KMS-11 (cell line): ENCODE data around the gene LETM1.

Experiments
- H2AFZ ChIP-seq: fragments of 200-600 bp; sonication (generic); 2 replicates; pipeline ENCODE4 v1.6.1; 2016; ENCODE audit warnings: antibody characterized with exemption, mixed run types, low read depth
- H3K27ac ChIP-seq: fragments of 200-600 bp; sonication (generic); 2 replicates; pipeline ENCODE4 v1.6.1; 2016; ENCODE audit warnings: mild to moderate bottlenecking, mixed run types
- H3K27me3 ChIP-seq: fragments of 200-600 bp; sonication (generic); 2 replicates; pipeline ENCODE4 v1.6.1; 2017; ENCODE audit warnings: mild to moderate bottlenecking, low read depth, mixed run types, moderate library complexity; ENCODE audit not compliant: insufficient read depth
- H3K36me3 ChIP-seq: fragments of 200-600 bp; sonication (generic); 2 replicates; pipeline ENCODE4 v1.6.1; 2017; ENCODE audit warnings: mild to moderate bottlenecking, mixed run types; ENCODE audit not compliant: insufficient read depth
- H3K4me1 ChIP-seq: fragments of 200-600 bp; sonication (generic); 2 replicates; pipeline ENCODE4 v1.6.1; 2016; ENCODE audit warnings: mild to moderate bottlenecking, low read depth, mixed run types; ENCODE audit not compliant: poor library complexity, severe bottlenecking
- H3K4me2 ChIP-seq: fragments of 200-600 bp; sonication (generic); 2 replicates; pipeline ENCODE4 v1.7.0; 2016; ENCODE audit warnings: mild to moderate bottlenecking, mixed run types
- H3K4me3 ChIP-seq: fragments of 200-600 bp; sonication (generic); IDR thresholded peaks from 2 replicates; pipeline ENCODE4 v1.6.1; 2017; ENCODE audit warnings: low read depth, low read length, mixed read lengths; ENCODE audit not compliant: insufficient read depth
- H3K79me2 ChIP-seq: fragments of 200-600 bp; sonication (generic); 2 replicates; pipeline ENCODE4 v1.6.1; 2016; ENCODE audit warnings: low read depth, mixed run types; ENCODE audit not compliant: insufficient read depth
- H3K9ac ChIP-seq: fragments of 200-600 bp; sonication (generic); 2 replicates; pipeline ENCODE4 v1.6.1; 2016; ENCODE audit warnings: mild to moderate bottlenecking, mixed run types
- H4K20me1 ChIP-seq: fragments of 200-600 bp; sonication (generic); 2 replicates; pipeline ENCODE4 v1.6.1; 2016; ENCODE audit warnings: mild to moderate bottlenecking, mixed run types; ENCODE audit not compliant: insufficient read depth
- CTCF ChIP-seq: fragments of 200-600 bp; sonication (generic); conservative IDR thresholded peaks from 2 replicates; pipeline ENCODE4 v1.6.1; 2017; ENCODE audit warnings: low read depth, mild to moderate bottlenecking, antibody characterized with exemption, low read length, moderate library complexity, mixed read lengths

The LETM1 gene

GRCh38 chr4:1795299-1796195 lies 60.4 kb downstream of the LETM1 start:
- no peak for TF ChIP-seq CTCF
- H3K27me3 ChIP-seq, result peaks cover 6% of the 10 kb centered on the region
- no peaks in the 10 kb centered on the region for H4K20me1 ChIP-seq
- H3K4me1 ChIP-seq, result peaks cover 3% of the 10 kb centered on the region
- H3K27ac ChIP-seq, result peak overlapping the region; percentile 98
- H3K4me2 ChIP-seq, result peak overlapping the region; percentile 51
- H2AFZ ChIP-seq, result no peak overlapping the region
- H3K9ac ChIP-seq, result peak overlapping the region; percentile 96
- H3K79me2 ChIP-seq, result peaks cover 26% of the 10 kb centered on the region; the same call in 1 of the 2 replicates
- H3K4me3 ChIP-seq, result no peak overlapping the region
- H3K36me3 ChIP-seq, result peaks cover 3% of the 10 kb centered on the region; the same call in 1 of the 2 replicates

- H3K4me3 ChIP-seq, result no peak overlapping the region
These were observed 61.1 kb downstream of the LETM1 start for GRCh38 chr4:1794809-1795298.

GRCh38 chr4:1793940-1794808 lies 61.8 kb downstream of the LETM1 start:
- peaks cover 26% of the 10 kb centered on the region; the same call in 1 of the 2 replicates for H3K79me2 ChIP-seq
- peaks cover 3% of the 10 kb centered on the region; the same call in 1 of the 2 replicates for H3K36me3 ChIP-seq
- peak overlapping the region; percentile 96 for H3K9ac ChIP-seq
- H3K4me2 ChIP-seq, result no peak overlapping the region; the same call in 1 of the 2 replicates
- peak overlapping the region; percentile 98 for H3K27ac ChIP-seq
- peaks cover 9% of the 10 kb centered on the region for H3K4me1 ChIP-seq
- H3K27me3 ChIP-seq, result peaks cover 6% of the 10 kb centered on the region
- no peak overlapping the region for H3K4me3 ChIP-seq
- TF ChIP-seq CTCF, result no peak
- no peak overlapping the region for H2AFZ ChIP-seq
- no peaks in the 10 kb centered on the region for H4K20me1 ChIP-seq

More at GRCh38 chr4:1794809-1795298, 61.1 kb downstream of the LETM1 start:
- Histone ChIP-seq H2AFZ (no peak overlapping the region), H4K20me1 (no peaks in the 10 kb centered on the region), H3K27me3 (peaks cover 6% of the 10 kb centered on the region), H3K36me3 (peaks cover 3% of the 10 kb centered on the region; the same call in 1 of the 2 replicates), H3K27ac (peak overlapping the region; percentile 98), H3K4me2 (no peak overlapping the region), H3K9ac (peak overlapping the region; percentile 96), H3K4me1 (peaks cover 9% of the 10 kb centered on the region), H3K79me2 (peaks cover 26% of the 10 kb centered on the region; the same call in 1 of the 2 replicates)
- TF ChIP-seq CTCF, result no peak

GRCh38 chr4:1793496-1793840 lies 62.5 kb downstream of the LETM1 start:
- no peak overlapping the region for H2AFZ ChIP-seq

More at GRCh38 chr4:1793496-1793840, 62.5 kb downstream of the LETM1 start:
- Histone ChIP-seq H3K4me1 (peaks cover 9% of the 10 kb centered on the region), H3K27ac (peak overlapping the region; percentile 62), H3K36me3 (peaks cover 3% of the 10 kb centered on the region; the same call in 1 of the 2 replicates), H3K79me2 (peaks cover 26% of the 10 kb centered on the region; the same call in 1 of the 2 replicates), H3K27me3 (peaks cover 3% of the 10 kb centered on the region), H4K20me1 (no peaks in the 10 kb centered on the region), H3K9ac (peak overlapping the region; percentile 51; the same call in 1 of the 2 replicates), H3K4me2 (no peak overlapping the region), H3K4me3 (no peak overlapping the region)
- TF ChIP-seq CTCF, result no peak
